ENCODE measurements around the gene HM13. TPM values are rescaled to one million over a fixed set of nuclear protein-coding genes. Genes with fewer than 3 reads are reported as not detected.

HM13 gene
- total and polyA plus RNA-seq, 2 of the 13 experiments (the other 11 are each of a cell fraction or from before 2014, with no cell fraction given) = 118 to 243 TPM

DNA sequence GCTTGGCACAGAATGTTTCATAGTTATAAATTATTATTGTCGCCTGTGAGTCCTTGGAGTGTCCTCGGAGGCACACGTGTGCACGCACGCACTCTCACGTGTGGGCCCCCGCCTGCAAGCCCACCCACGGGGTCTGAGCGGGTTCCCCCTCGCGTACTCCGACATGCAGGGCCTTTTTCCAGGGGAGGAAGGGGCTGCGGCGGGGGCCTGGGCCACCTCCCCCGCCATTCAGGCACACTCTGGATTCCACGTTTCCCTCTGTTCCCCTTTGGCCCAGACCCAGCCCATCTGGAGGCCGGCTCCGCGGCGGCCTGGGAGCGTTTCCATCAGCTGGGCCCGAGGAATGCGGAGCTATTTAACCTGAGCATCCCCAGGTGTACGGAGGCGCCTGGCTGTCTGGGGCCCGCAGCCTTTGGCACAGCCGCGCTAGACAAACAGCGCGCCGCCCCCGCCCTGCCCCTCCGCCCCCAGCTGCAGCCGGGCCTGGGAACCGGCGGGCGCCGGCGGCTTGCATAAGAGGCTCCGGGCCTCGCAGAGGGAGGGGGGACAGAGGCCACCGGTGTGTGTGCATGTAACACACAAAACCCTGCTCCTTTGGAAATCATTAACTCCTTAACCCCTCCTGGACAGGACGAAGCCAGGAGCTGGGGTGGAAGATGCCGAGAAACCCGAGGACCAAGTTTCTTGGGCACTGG lies 94.2 kb downstream of the HM13 start (continued):
- TF ChIP-seq, protein P1, sequence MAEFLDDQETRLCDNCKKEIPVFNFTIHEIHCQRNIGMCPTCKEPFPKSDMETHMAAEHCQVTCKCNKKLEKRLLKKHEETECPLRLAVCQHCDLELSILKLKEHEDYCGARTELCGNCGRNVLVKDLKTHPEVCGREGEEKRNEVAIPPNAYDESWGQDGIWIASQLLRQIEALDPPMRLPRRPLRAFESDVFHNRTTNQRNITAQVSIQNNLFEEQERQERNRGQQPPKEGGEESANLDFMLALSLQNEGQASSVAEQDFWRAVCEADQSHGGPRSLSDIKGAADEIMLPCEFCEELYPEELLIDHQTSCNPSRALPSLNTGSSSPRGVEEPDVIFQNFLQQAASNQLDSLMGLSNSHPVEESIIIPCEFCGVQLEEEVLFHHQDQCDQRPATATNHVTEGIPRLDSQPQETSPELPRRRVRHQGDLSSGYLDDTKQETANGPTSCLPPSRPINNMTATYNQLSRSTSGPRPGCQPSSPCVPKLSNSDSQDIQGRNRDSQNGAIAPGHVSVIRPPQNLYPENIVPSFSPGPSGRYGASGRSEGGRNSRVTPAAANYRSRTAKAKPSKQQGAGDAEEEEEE (CRISPR knock-in tag; IDR thresholded peaks at IDR 0.05; ENCODE audit: borderline replicate concordance) = peak; percentile 98
- TF ChIP-seq ZSCAN25 (CRISPR knock-in tag; IDR thresholded peaks at IDR 0.05) = peak; percentile 97
- TF ChIP-seq, protein P2, sequence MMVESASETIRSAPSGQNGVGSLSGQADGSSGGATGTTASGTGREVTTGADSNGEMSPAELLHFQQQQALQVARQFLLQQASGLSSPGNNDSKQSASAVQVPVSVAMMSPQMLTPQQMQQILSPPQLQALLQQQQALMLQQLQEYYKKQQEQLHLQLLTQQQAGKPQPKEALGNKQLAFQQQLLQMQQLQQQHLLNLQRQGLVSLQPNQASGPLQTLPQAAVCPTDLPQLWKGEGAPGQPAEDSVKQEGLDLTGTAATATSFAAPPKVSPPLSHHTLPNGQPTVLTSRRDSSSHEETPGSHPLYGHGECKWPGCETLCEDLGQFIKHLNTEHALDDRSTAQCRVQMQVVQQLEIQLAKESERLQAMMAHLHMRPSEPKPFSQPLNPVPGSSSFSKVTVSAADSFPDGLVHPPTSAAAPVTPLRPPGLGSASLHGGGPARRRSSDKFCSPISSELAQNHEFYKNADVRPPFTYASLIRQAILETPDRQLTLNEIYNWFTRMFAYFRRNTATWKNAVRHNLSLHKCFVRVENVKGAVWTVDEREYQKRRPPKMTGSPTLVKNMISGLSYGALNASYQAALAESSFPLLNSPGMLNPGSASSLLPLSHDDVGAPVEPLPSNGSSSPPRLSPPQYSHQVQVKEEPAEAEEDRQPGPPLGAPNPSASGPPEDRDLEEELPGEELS (CRISPR knock-in tag; IDR thresholded peaks at IDR 0.05) = peak; percentile 99
- peak; percentile 100 for TF ChIP-seq SALL1 (CRISPR knock-in tag; IDR thresholded peaks at IDR 0.05)
- TF ChIP-seq ZNF530 (CRISPR knock-in tag; IDR thresholded peaks at IDR 0.05; ENCODE audit: low read depth) = no peak; the same call in 1 of the 2 replicates
- peak; percentile 4 for TF ChIP-seq RBM22 (optimal IDR thresholded peaks at IDR 0.05; ENCODE audit: low read length)
- peak; percentile 96 for TF ChIP-seq GATAD2A (CRISPR knock-in tag; IDR thresholded peaks at IDR 0.05)
- TF ChIP-seq, protein P3, sequence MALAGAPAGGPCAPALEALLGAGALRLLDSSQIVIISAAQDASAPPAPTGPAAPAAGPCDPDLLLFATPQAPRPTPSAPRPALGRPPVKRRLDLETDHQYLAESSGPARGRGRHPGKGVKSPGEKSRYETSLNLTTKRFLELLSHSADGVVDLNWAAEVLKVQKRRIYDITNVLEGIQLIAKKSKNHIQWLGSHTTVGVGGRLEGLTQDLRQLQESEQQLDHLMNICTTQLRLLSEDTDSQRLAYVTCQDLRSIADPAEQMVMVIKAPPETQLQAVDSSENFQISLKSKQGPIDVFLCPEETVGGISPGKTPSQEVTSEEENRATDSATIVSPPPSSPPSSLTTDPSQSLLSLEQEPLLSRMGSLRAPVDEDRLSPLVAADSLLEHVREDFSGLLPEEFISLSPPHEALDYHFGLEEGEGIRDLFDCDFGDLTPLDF (CRISPR knock-in tag; IDR thresholded peaks at IDR 0.05) = peak; percentile 93
- peak; percentile 89; the same call in 1 of the 2 replicates for TF ChIP-seq ZNF256 (CRISPR knock-in tag; conservative IDR thresholded peaks at IDR 0.05)
- TF ChIP-seq PRPF4 (IDR thresholded peaks at IDR 0.05; ENCODE audit: low read depth, low read length, poor library complexity, severe bottlenecking) = no peak
- TF ChIP-seq HDAC2 (CRISPR knock-in tag; IDR thresholded peaks at IDR 0.05) = peak; percentile 100
- TF ChIP-seq ZMYM3 (CRISPR knock-in tag; IDR thresholded peaks at IDR 0.05) = peak; percentile 97
- TF ChIP-seq ZNF737 (CRISPR knock-in tag; IDR thresholded peaks at IDR 0.05; ENCODE audit: borderline replicate concordance) = no peak
- peak; percentile 75; the same call in 1 of the 2 replicates for TF ChIP-seq ZFYVE20 (CRISPR knock-in tag; IDR thresholded peaks at IDR 0.05; ENCODE audit: borderline replicate concordance, low read depth)
- peak; percentile 90 for TF ChIP-seq ZFY (CRISPR knock-in tag; IDR thresholded peaks at IDR 0.05)
- TF ChIP-seq, protein P4, sequence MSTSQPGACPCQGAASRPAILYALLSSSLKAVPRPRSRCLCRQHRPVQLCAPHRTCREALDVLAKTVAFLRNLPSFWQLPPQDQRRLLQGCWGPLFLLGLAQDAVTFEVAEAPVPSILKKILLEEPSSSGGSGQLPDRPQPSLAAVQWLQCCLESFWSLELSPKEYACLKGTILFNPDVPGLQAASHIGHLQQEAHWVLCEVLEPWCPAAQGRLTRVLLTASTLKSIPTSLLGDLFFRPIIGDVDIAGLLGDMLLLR (CRISPR knock-in tag; IDR thresholded peaks at IDR 0.05) = peak; percentile 97
- TF ChIP-seq, protein P5, sequence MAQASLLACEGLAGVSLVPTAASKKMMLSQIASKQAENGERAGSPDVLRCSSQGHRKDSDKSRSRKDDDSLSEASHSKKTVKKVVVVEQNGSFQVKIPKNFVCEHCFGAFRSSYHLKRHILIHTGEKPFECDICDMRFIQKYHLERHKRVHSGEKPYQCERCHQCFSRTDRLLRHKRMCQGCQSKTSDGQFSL (CRISPR knock-in tag; IDR thresholded peaks at IDR 0.05) = peak; percentile 96
- TF ChIP-seq ZNF263 (CRISPR knock-in tag; IDR thresholded peaks at IDR 0.05) = peak; percentile 88
- peak; percentile 99 for TF ChIP-seq STAT5B (CRISPR knock-in tag; IDR thresholded peaks at IDR 0.05)
- peak; percentile 99 for TF ChIP-seq HOXD1 (CRISPR knock-in tag; IDR thresholded peaks at IDR 0.05)
- TF ChIP-seq NFYC (CRISPR knock-in tag; IDR thresholded peaks at IDR 0.05) = peak; percentile 68
- TF ChIP-seq REPIN1 (CRISPR knock-in tag; IDR thresholded peaks at IDR 0.05; ENCODE audit: borderline replicate concordance, low read depth) = peak; percentile 99
- TF ChIP-seq KDM2A (CRISPR knock-in tag; IDR thresholded peaks at IDR 0.05; ENCODE audit: borderline replicate concordance, low read depth) = peak; percentile 99
- no peak for TF ChIP-seq SRSF4 (IDR thresholded peaks at IDR 0.05; ENCODE audit: low read depth, low read length, poor library complexity, severe bottlenecking)
- peak; percentile 37; the same call in 1 of the 2 replicates for TF ChIP-seq CREB1 (IDR thresholded peaks at IDR 0.05)
- TF ChIP-seq CREB1 (CRISPR knock-in tag; IDR thresholded peaks at IDR 0.05) = peak; percentile 51; the same call in 1 of the 2 replicates

All from HepG2 (cell line).